A673 (cell line): ENCODE results near the gene ZNF827.

Experiments used
- CTCF ChIP-seq: fragments of 300-800, 200-600 bp; sonication (generic); conservative IDR thresholded peaks from 2 replicates; pipeline ENCODE4 v1.5.1; 2017; ENCODE audit warnings: low read depth, mild to moderate bottlenecking, antibody characterized with exemption, low read length, moderate library complexity, mixed read lengths
- EZH2 ChIP-seq: fragments of 200-600 bp; sonication (generic); IDR thresholded peaks from 2 replicates; pipeline ENCODE4 v1.6.1; 2017; ENCODE audit warnings: borderline replicate concordance, low read depth, mild to moderate bottlenecking, mixed read lengths, antibody characterized with exemption, low read length; ENCODE audit not compliant: poor library complexity, severe bottlenecking

GRCh38 chr4:145873901-145874300 lies 64.7 kb downstream of the ZNF827 start:
- TF ChIP-seq CTCF = no peak
- TF ChIP-seq EZH2 = no peak
